Uterus (tissue), 2 donors: ENCODE results near the gene IL17RD.

ENCODE experiments used
- POLR2A ChIP-seq, 2 donors: fragments of 450-650 bp; IDR thresholded peaks; one replicate each; pipeline ENCODE4 v1.6.1; 2016; ENCODE audit warnings: antibody characterized with exemption in 2 of 2, mild to moderate bottlenecking in 1 of 2, moderate library complexity in 1 of 2
- TF ChIP-seq, protein P1 (sequence below), 4 experiments: fragments of 200-600 bp in 2 of 4; fragments of 450-650 bp in 2 of 4; sonication (generic) in 2 of 4; IDR thresholded peaks; one replicate each; pipeline ENCODE4 v1.5.1; 2016 to 2019; ENCODE audit warnings: antibody characterized with exemption in 4 of 4, mild to moderate bottlenecking in 2 of 4, moderate library complexity in 1 of 4

DNA sequence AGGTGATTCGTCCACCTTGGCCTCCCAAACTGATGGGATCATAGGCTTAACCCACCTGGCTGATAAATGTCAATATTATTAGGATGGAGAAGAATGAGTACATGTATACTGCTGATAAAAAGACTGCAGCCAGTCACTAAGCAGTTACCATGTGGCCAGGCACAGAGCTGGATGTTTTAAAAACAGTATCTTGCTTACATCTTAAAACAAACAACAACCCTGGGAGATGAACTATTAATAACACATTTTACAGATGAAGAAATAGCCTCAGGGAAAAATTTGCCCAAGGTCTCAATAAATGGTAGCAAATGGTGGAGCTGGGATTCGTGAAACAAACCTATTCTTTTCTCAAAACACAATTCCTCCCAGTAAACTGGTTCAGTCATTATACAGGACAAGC, 18.1 kb downstream of the IL17RD start:
- TF ChIP-seq, protein P1, sequence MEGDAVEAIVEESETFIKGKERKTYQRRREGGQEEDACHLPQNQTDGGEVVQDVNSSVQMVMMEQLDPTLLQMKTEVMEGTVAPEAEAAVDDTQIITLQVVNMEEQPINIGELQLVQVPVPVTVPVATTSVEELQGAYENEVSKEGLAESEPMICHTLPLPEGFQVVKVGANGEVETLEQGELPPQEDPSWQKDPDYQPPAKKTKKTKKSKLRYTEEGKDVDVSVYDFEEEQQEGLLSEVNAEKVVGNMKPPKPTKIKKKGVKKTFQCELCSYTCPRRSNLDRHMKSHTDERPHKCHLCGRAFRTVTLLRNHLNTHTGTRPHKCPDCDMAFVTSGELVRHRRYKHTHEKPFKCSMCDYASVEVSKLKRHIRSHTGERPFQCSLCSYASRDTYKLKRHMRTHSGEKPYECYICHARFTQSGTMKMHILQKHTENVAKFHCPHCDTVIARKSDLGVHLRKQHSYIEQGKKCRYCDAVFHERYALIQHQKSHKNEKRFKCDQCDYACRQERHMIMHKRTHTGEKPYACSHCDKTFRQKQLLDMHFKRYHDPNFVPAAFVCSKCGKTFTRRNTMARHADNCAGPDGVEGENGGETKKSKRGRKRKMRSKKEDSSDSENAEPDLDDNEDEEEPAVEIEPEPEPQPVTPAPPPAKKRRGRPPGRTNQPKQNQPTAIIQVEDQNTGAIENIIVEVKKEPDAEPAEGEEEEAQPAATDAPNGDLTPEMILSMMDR (IDR thresholded peaks at IDR 0.05) = no peak
- TF ChIP-seq POLR2A (IDR thresholded peaks at IDR 0.05) = no peak
